CD14-positive monocyte (primary cell): ENCODE data around the gene PRAME. TPM values are rescaled to one million over a fixed set of nuclear protein-coding genes. Genes with fewer than 3 reads are reported as not detected.

Source experiments
- DNase-seq, 3 donors: peaks; one replicate each; pipeline ENCODE4 v3.0.0-alpha.2; 2011 to 2022
- H2AFZ ChIP-seq: 2 replicates; pipeline ENCODE4 v1.6.0; 2012; ENCODE audit warnings: mild to moderate bottlenecking, low read depth, low read length, inconsistent platforms; ENCODE audit not compliant: insufficient read depth, poor library complexity, severe bottlenecking
- H3K27ac ChIP-seq, 2 donors: 1 replicate in 1 of 2; 2 replicates in 1 of 2; pipeline ENCODE4 v1.5.1; 2012 to 2013; ENCODE audit warnings: low read length in 2 of 2, control low read depth in 1 of 2, inconsistent platforms in 1 of 2, low read depth in 1 of 2, mild to moderate bottlenecking in 1 of 2
- H3K27me3 ChIP-seq, 2 donors: one replicate each; pipeline versions ENCODE4 v1.6.0 to v1.6.1; 2011 to 2013; ENCODE audit warnings: low read length in 2 of 2; ENCODE audit not compliant: control insufficient read depth in 2 of 2, insufficient read depth in 2 of 2
- H3K36me3 ChIP-seq, 2 donors: replicated peaks in 1 of 2; 1 replicate in 1 of 2; 2 replicates in 1 of 2; pipeline versions ENCODE4 v1.5.1 to v1.6.1; 2012 to 2013; ENCODE audit warnings: low read length in 2 of 2, control low read depth in 1 of 2, inconsistent platforms in 1 of 2, mild to moderate bottlenecking in 1 of 2; ENCODE audit not compliant: insufficient read depth in 2 of 2, control insufficient read depth in 1 of 2
- H3K4me1 ChIP-seq, 2 donors: 1 replicate in 1 of 2; 2 replicates in 1 of 2; pipeline versions ENCODE4 v1.5.1 to v1.6.1; 2012 to 2013; ENCODE audit warnings: low read length in 2 of 2, control low read depth in 1 of 2, inconsistent platforms in 1 of 2, mild to moderate bottlenecking in 1 of 2, moderate library complexity in 1 of 2; ENCODE audit not compliant: insufficient read depth in 2 of 2, control insufficient read depth in 1 of 2
- H3K4me2 ChIP-seq: replicated peaks from 2 replicates; pipeline ENCODE3; 2012; ENCODE audit warnings: low read length, moderate library complexity, mild to moderate bottlenecking; ENCODE audit not compliant: poor library complexity, severe bottlenecking; ENCODE audit errors: extremely low read depth
- H3K4me3 ChIP-seq, 3 experiments: fragments of 200-600 bp in 1 of 3; sonication (generic) in 1 of 3; replicated peaks in 1 of 3; 1 replicate in 2 of 3; 2 replicates in 1 of 3; pipeline ENCODE4 v1.5.1; 2011 to 2013; ENCODE audit warnings: low read length in 3 of 3, mild to moderate bottlenecking in 3 of 3, control low read depth in 2 of 3, low read depth in 2 of 3, inconsistent platforms in 1 of 3, moderate library complexity in 1 of 3
- H3K79me2 ChIP-seq: 2 replicates; pipeline ENCODE4 v1.6.0; 2012; ENCODE audit warnings: mild to moderate bottlenecking, control low read depth, inconsistent platforms, low read length, moderate library complexity; ENCODE audit not compliant: insufficient read depth
- H3K9ac ChIP-seq: 2 replicates; pipeline ENCODE4 v1.6.0; 2017; ENCODE audit warnings: low read length, mild to moderate bottlenecking; ENCODE audit not compliant: insufficient read depth, poor library complexity, severe bottlenecking
- H3K9me3 ChIP-seq, 2 donors: replicated peaks in 1 of 2; 1 replicate in 1 of 2; 2 replicates in 1 of 2; pipeline versions ENCODE4 v1.5.1 to v1.6.1; 2012 to 2013; ENCODE audit warnings: low read length in 2 of 2, control low read depth in 1 of 2; ENCODE audit not compliant: control insufficient read depth in 1 of 2, insufficient read depth in 1 of 2
- H4K20me1 ChIP-seq: 2 replicates; pipeline ENCODE4 v1.6.0; 2012; ENCODE audit warnings: mild to moderate bottlenecking, low read length, control low read depth, moderate library complexity; ENCODE audit not compliant: insufficient read depth
- H3K27ac Mint-ChIP-seq, 7 donors: one replicate each; pipeline ENCODE4 v1.8.0; 2020; ENCODE audit warnings: mild to moderate bottlenecking in 7 of 7, mixed read lengths in 7 of 7, moderate library complexity in 6 of 7, inconsistent platforms in 2 of 7
- H3K27me3 Mint-ChIP-seq, 3 donors: one replicate each; pipeline ENCODE4 v1.8.0; 2021 to 2022; ENCODE audit warnings: low read depth in 3 of 3, mild to moderate bottlenecking in 3 of 3, mixed read lengths in 3 of 3, moderate library complexity in 3 of 3, inconsistent platforms in 1 of 3
- H3K36me3 Mint-ChIP-seq, 2 donors: one replicate each; pipeline ENCODE4 v1.8.0; 2020; ENCODE audit warnings: mixed read lengths in 2 of 2, inconsistent platforms in 1 of 2, mild to moderate bottlenecking in 1 of 2
- H3K4me1 Mint-ChIP-seq: one replicate; pipeline ENCODE4 v1.8.0; 2020; ENCODE audit warnings: mild to moderate bottlenecking, mixed read lengths
- H3K4me3 Mint-ChIP-seq, 2 donors: one replicate each; pipeline ENCODE4 v1.8.0; 2020; ENCODE audit warnings: mild to moderate bottlenecking in 2 of 2, mixed read lengths in 2 of 2, moderate library complexity in 1 of 2
- H3K9me3 Mint-ChIP-seq, 7 donors: one replicate each; pipeline ENCODE4 v1.8.0; 2020 to 2022; ENCODE audit warnings: mixed read lengths in 7 of 7, mild to moderate bottlenecking in 6 of 7, moderate library complexity in 6 of 7, inconsistent platforms in 2 of 7
- CTCF ChIP-seq: fragments of 200-600 bp; IDR thresholded peaks from one replicate; pipeline ENCODE4 v1.8.0; 2022; ENCODE audit warnings: antibody characterized with exemption, mild to moderate bottlenecking
- WGBS: methylation state at CpG from one replicate; pipeline ENCODE4 v1.1.5; 2013; ENCODE audit warnings: missing lambda C conversion rate; ENCODE audit not compliant: insufficient coverage; 5-methylcytosine and 5-hydroxymethylcytosine counted together
- intact Hi-C, 2 donors: fragments of 100-400 bp; cut with micrococcal nuclease; formaldehyde crosslinking; loops; one replicate each; pipeline versions ENCODE4 v1.15.0 to v1.15.1; 2023
- polyA plus RNA-seq, 3 donors: library from polyadenylated mRNA; depleted of rRNA in 1 of 3; unstranded in 2 of 3; stranded (reverse) in 1 of 3; fragments of 300-500 nt in 2 of 3; fragments of >200 nt in 1 of 3; fragmentation: Illumina TruSeq in 2 of 3; gene quantifications; 1 replicate in 2 of 3; 2 replicates in 1 of 3; pipeline ENCODE4 v1.2.3, GENCODE V29; 2012 to 2021

PRAME gene
- polyA plus RNA-seq, 3 donors = not detected

DNA sequence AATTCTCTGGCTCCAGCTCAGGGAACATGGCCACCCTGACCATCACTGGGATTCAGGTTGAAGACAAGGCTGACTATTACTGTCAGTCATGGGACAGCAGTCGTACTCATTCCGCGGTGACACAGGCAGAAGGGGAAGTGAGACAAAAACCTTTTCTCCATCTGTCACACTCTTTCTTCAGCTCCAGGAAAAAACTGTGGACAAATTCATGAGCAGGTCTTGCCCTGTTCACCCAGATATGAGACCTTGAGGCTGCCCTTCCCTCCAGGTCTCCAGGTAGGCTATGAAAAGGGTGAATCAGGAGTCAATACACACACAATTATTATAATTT is 46.0 kb upstream of the PRAME start:
- Mint-ChIP-seq H3K4me1 (peaks cover 2% of the 10 kb centered on the region), H3K4me3 (no peak overlapping the region)
- WGBS = no CpG with 5 or more reads among the region's 3 CpGs

DNA sequence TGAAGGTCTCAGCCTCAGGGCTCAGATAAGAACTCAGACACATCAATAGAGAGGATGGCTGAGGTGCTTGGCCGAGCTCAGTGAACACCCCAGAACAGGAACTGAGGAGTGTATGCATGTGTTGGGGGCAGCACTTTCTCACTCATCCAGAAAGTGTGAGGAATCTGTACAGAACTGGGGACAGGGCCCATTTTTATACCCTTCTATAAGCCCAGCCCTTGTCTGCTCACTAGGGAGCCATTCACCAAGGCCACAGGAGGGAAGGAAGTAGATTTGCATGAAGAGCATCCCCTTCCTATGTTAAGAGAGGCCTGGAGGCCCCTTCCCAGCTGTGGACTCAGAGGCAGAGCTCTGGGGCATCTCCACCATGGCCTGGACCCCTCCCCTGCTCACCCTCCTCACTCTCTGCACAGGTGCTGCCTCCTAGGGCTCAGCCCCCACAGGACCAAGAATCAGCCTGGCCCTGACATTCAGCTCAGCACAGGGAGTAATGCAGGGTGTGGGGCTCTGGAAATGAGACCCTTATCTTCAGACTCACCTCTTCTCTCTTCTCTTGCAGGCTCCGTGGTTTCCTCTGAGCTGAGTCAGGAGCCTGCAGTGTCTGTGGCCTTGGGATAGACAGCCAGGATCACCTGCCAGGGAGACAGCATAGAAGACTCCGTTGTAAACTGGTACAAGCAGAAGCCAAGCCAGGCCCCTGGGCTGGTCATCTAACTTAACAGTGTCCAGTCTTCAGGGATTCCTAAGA is 45.4 kb upstream of the PRAME start:
- Histone ChIP-seq H3K36me3 (no peaks in the 10 kb centered on the region), H2AFZ (no peak overlapping the region), H3K27me3 (no peaks in the 10 kb centered on the region), H4K20me1 (no peaks in the 10 kb centered on the region), H3K27ac (no peak overlapping the region), H3K79me2 (no peaks in the 10 kb centered on the region), H3K4me1 (no peaks in the 10 kb centered on the region), H3K4me3 (no peak overlapping the region), H3K9me3 (no peaks in the 10 kb centered on the region), H3K9ac (no peak overlapping the region), H3K4me2 (no peak overlapping the region)
- intact Hi-C loops = no loop called here
- TF ChIP-seq CTCF = no peak
- H3K4me3 Mint-ChIP-seq = no peak overlapping the region
- peaks cover 2% of the 10 kb centered on the region for H3K4me1 Mint-ChIP-seq
- no peaks in the 10 kb centered on the region for H3K36me3 Mint-ChIP-seq
- 71% methylated on average over 2 of the region's 3 CpGs for WGBS
- peaks cover 2 to 6% (median 3%) of the 10 kb centered on the region in 3 donors for H3K27me3 Mint-ChIP-seq
- peaks cover 0 to 9% (median 3%) of the 10 kb centered on the region in 7 donors for H3K9me3 Mint-ChIP-seq
- DNase-seq = no peak
- H3K27ac Mint-ChIP-seq = peak overlapping the region in 2 of 7 donors; percentile 8 to 40

More for the DNA sequence above, 46.0 kb upstream of the PRAME start:
- no peaks in the 10 kb centered on the region for H3K36me3 Mint-ChIP-seq
- Histone ChIP-seq H3K9me3 (no peaks in the 10 kb centered on the region), H3K79me2 (no peaks in the 10 kb centered on the region), H3K4me1 (no peaks in the 10 kb centered on the region), H3K27ac (no peak overlapping the region), H3K36me3 (no peaks in the 10 kb centered on the region), H4K20me1 (no peaks in the 10 kb centered on the region), H3K27me3 (no peaks in the 10 kb centered on the region), H3K9ac (no peak overlapping the region), H2AFZ (no peak overlapping the region), H3K4me3 (no peak overlapping the region), H3K4me2 (no peak overlapping the region)
- peaks cover 2 to 6% (median 3%) of the 10 kb centered on the region in 3 donors for H3K27me3 Mint-ChIP-seq
- intact Hi-C loops = no loop called here
- DNase-seq = peak in 1 of 3 donors; percentile 9
- H3K27ac Mint-ChIP-seq = peak overlapping the region in 2 of 7 donors; percentile 8 to 40
- H3K9me3 Mint-ChIP-seq = peaks cover 0 to 9% (median 3%) of the 10 kb centered on the region in 7 donors
- no peak for TF ChIP-seq CTCF
